H1 (cell line): ENCODE measurements around the gene CBL. TPM values are rescaled to one million over a fixed set of nuclear protein-coding genes. Genes with fewer than 3 reads are reported as not detected.
A peak's percentile ranks its signal among the peaks of the same experiment; 100 is the strongest.

Experiments used
- CTCF ChIA-PET: fragments of 300-600 bp; sonication (Branson Sonifier 250); formaldehyde crosslinking; loops from one replicate; lab custom pipeline; 2021; ENCODE audit not compliant: partially characterized antibody; lab: Charles Lee
- POLR2A ChIA-PET: fragments of 300-600 bp; sonication (Branson Sonifier 250); formaldehyde crosslinking; loops from one replicate; lab custom pipeline; 2021; ENCODE audit warnings: inconsistent platforms; ENCODE audit not compliant: partially characterized antibody; lab: Charles Lee
- DNase-seq, 2 experiments: peaks; one replicate each; pipeline versions ENCODE4 v3.0.0 to v3.0.0-alpha.2; 2010 to 2022; ENCODE audit warnings: low spot score in 2 of 2, low read depth in 1 of 2, mixed read lengths in 1 of 2
- FAIRE-seq: peaks from 2 replicates; lab custom pipeline; 2011; peaks lifted over from hg19 to GRCh38; lab: Jason Lieb, UNC
- H2AFZ ChIP-seq: 2 replicates; pipeline ENCODE4 v1.8.1; 2012; ENCODE audit warnings: low read length, inconsistent platforms
- H2AK5ac ChIP-seq: 2 replicates; pipeline ENCODE4 v1.6.1; 2013; ENCODE audit warnings: low read depth, low read length
- H2BK120ac ChIP-seq: replicated peaks from 2 replicates; pipeline ENCODE3; 2013; ENCODE audit warnings: low read depth, low read length, inconsistent platforms
- H2BK12ac ChIP-seq: 2 replicates; pipeline ENCODE4 v1.6.1; 2013; ENCODE audit warnings: low read depth, low read length
- H2BK15ac ChIP-seq: 2 replicates; pipeline ENCODE4 v1.6.1; 2013; ENCODE audit warnings: low read length
- H2BK20ac ChIP-seq: 2 replicates; pipeline ENCODE4 v1.6.1; 2013; ENCODE audit warnings: low read length
- H2BK5ac ChIP-seq: 2 replicates; pipeline ENCODE4 v1.6.1; 2013; ENCODE audit warnings: low read depth, low read length
- H3K14ac ChIP-seq: 2 replicates; pipeline ENCODE4 v1.6.1; 2013; ENCODE audit warnings: inconsistent platforms; ENCODE audit not compliant: insufficient read length
- H3K18ac ChIP-seq: 2 replicates; pipeline ENCODE4 v1.6.1; 2013; ENCODE audit warnings: low read length; ENCODE audit errors: extremely low read depth
- H3K23ac ChIP-seq: 2 replicates; pipeline ENCODE4 v1.6.1; 2013; ENCODE audit warnings: inconsistent platforms; ENCODE audit not compliant: insufficient read length
- H3K23me2 ChIP-seq: 2 replicates; pipeline ENCODE4 v1.6.1; 2013; ENCODE audit warnings: low read depth, low read length
- H3K27ac ChIP-seq: 2 replicates; pipeline ENCODE4 v1.6.1; 2011; ENCODE audit warnings: low read depth, low read length, inconsistent platforms
- H3K27me3 ChIP-seq, 4 experiments: replicated peaks in 1 of 4; 1 replicate in 1 of 4; 2 replicates in 3 of 4; pipeline versions ENCODE4 v1.6.1 to v1.8.1; 2011 to 2013; ENCODE audit warnings: low read length in 3 of 4, mild to moderate bottlenecking in 3 of 4, inconsistent platforms in 2 of 4, mixed read lengths in 2 of 4, moderate library complexity in 1 of 4; ENCODE audit not compliant: control insufficient read depth in 3 of 4, insufficient read depth in 3 of 4; ENCODE audit errors: extremely low read depth in 1 of 4
- H3K36me3 ChIP-seq, 4 experiments: 2 replicates each; pipeline versions ENCODE4 v1.6.1 to v1.8.1; 2011 to 2013; ENCODE audit warnings: mild to moderate bottlenecking in 4 of 4, low read length in 3 of 4, moderate library complexity in 2 of 4, control low read depth in 1 of 4, inconsistent platforms in 1 of 4; ENCODE audit not compliant: insufficient read depth in 4 of 4, control insufficient read depth in 2 of 4
- H3K4ac ChIP-seq: replicated peaks from 2 replicates; pipeline ENCODE3; 2013; ENCODE audit warnings: low read length, low read depth, mixed read lengths, inconsistent platforms; ENCODE audit not compliant: insufficient read length
- H3K4me1 ChIP-seq, 4 experiments: replicated peaks in 1 of 4; 1 replicate in 1 of 4; 2 replicates in 3 of 4; pipeline versions ENCODE4 v1.6.1 to v1.8.1; 2011 to 2013; ENCODE audit warnings: low read length in 3 of 4, inconsistent platforms in 2 of 4, mixed read lengths in 1 of 4; ENCODE audit not compliant: insufficient read depth in 4 of 4, control insufficient read depth in 3 of 4
- H3K4me2 ChIP-seq, 2 experiments: 2 replicates each; pipeline versions ENCODE4 v1.6.1 to v1.8.1; 2011 to 2013; ENCODE audit warnings: low read depth in 2 of 2, low read length in 2 of 2, control low read depth in 1 of 2, inconsistent platforms in 1 of 2, mild to moderate bottlenecking in 1 of 2; ENCODE audit not compliant: insufficient read depth in 1 of 2
- H3K4me3 ChIP-seq, 4 experiments: fragments of 200-600, 300-600 bp in 1 of 4; sonication (generic), shearing (Covaris generic), sonication (Bioruptor Twin) in 1 of 4; 2 replicates each; pipeline versions ENCODE4 v1.5.1 to v1.8.1; 2011 to 2016; ENCODE audit warnings: low read length in 4 of 4, low read depth in 3 of 4, control low read depth in 2 of 4, inconsistent platforms in 2 of 4, mild to moderate bottlenecking in 2 of 4, mixed read lengths in 1 of 4, moderate library complexity in 1 of 4; ENCODE audit not compliant: insufficient read depth in 2 of 4; ENCODE audit errors: extremely low read depth in 1 of 4
- H3K56ac ChIP-seq: replicated peaks from 2 replicates; pipeline ENCODE3; 2013; ENCODE audit warnings: low read depth, mild to moderate bottlenecking, mixed read lengths, low read length, inconsistent platforms; ENCODE audit not compliant: insufficient read length
- H3K79me1 ChIP-seq: 2 replicates; pipeline ENCODE4 v1.6.1; 2013; ENCODE audit warnings: low read depth, low read length, control low read depth
- H3K79me2 ChIP-seq, 2 experiments: 2 replicates each; pipeline versions ENCODE4 v1.6.1 to v1.8.1; 2012 to 2013; ENCODE audit warnings: low read length in 2 of 2, mild to moderate bottlenecking in 2 of 2, inconsistent platforms in 1 of 2; ENCODE audit not compliant: insufficient read depth in 2 of 2, control insufficient read depth in 1 of 2
- H3K9ac ChIP-seq, 4 experiments: replicated peaks in 1 of 4; 1 replicate in 1 of 4; 2 replicates in 3 of 4; pipeline versions ENCODE4 v1.6.1 to v1.8.1; 2011 to 2013; ENCODE audit warnings: low read depth in 3 of 4, low read length in 3 of 4, control low read depth in 2 of 4, mild to moderate bottlenecking in 2 of 4, moderate library complexity in 2 of 4, inconsistent platforms in 1 of 4; ENCODE audit errors: extremely low read depth in 1 of 4
- H3K9me3 ChIP-seq, 2 experiments: 2 replicates each; pipeline versions ENCODE4 v1.6.1 to v1.8.1; 2012 to 2013; ENCODE audit warnings: mild to moderate bottlenecking in 2 of 2, moderate library complexity in 2 of 2, control low read depth in 1 of 2, inconsistent platforms in 1 of 2, low read depth in 1 of 2, low read length in 1 of 2, mixed read lengths in 1 of 2; ENCODE audit not compliant: insufficient read depth in 2 of 2
- H4K20me1 ChIP-seq, 2 experiments: replicated peaks in 1 of 2; 2 replicates each; pipeline versions ENCODE3 to v1.8.1; 2011 to 2013; ENCODE audit warnings: inconsistent platforms in 2 of 2, low read length in 2 of 2, mild to moderate bottlenecking in 1 of 2; ENCODE audit not compliant: insufficient read depth in 2 of 2, control insufficient read depth in 1 of 2
- H4K5ac ChIP-seq: 2 replicates; pipeline ENCODE4 v1.6.1; 2013; ENCODE audit warnings: low read length, low read depth, mixed read lengths, inconsistent platforms; ENCODE audit not compliant: insufficient read length
- H4K8ac ChIP-seq: 2 replicates; pipeline ENCODE4 v1.8.0; 2013; ENCODE audit warnings: mild to moderate bottlenecking, moderate library complexity, low read length, inconsistent platforms; ENCODE audit not compliant: insufficient read depth; ENCODE audit errors: extremely low read depth
- H4K91ac ChIP-seq: replicated peaks from 2 replicates; pipeline ENCODE3; 2013; ENCODE audit warnings: low read length, mixed read lengths, inconsistent platforms; ENCODE audit not compliant: insufficient read length
- SP2 ChIP-seq: IDR thresholded peaks from 2 replicates; pipeline ENCODE4 v1.6.1; 2012; ENCODE audit warnings: mild to moderate bottlenecking, low read length, inconsistent platforms
- WGBS, 2 experiments: shearing (Covaris generic) in 1 of 2; methylation state at CpG; one replicate each; pipeline versions ENCODE4 v1.1.6 to v1.1.7; 2013 to 2015; ENCODE audit warnings: low lambda C conversion rate in 2 of 2, mixed read lengths in 2 of 2, inconsistent platforms in 1 of 2, low coverage in 1 of 2, missing lambda C conversion rate in 1 of 2; ENCODE audit not compliant: insufficient replicate concordance in 2 of 2, insufficient coverage in 1 of 2, insufficient read length in 1 of 2; ENCODE audit errors: extremely low coverage in 1 of 2, missing lambda C conversion rate in 1 of 2; 5-methylcytosine and 5-hydroxymethylcytosine counted together
- polyA plus RNA-seq, 7 experiments: library from polyadenylated mRNA; depleted of rRNA in 3 of 7; stranded (reverse) in 5 of 7; unstranded in 2 of 7; fragments of >200 nt in 5 of 7; fragments of 200-250 nt in 2 of 7; gene quantifications; 1 replicate in 5 of 7; 2 replicates in 1 of 7; 4 replicates in 1 of 7; pipeline versions ENCODE4 v1.2.1 to v1.2.3, GENCODE V29; 2011 to 2013; ENCODE audit warnings: missing spikeins in 2 of 7, mixed read lengths in 2 of 7
- total RNA-seq: library from RNA; stranded (reverse); fragmentation: NEBNext Ultra II Directional; extraction: Animal tissue kit (Norgen Biotek cat#: 25700); gene quantifications from 2 replicates; pipeline ENCODE4 v1.2.1, GENCODE V29; 2021

Gene CBL
- total and polyA plus RNA-seq, 2 of the 8 experiments (the other 6 are each of a cell fraction or from before 2014, with no cell fraction given) = 23.1 to 57.8 TPM

- 89% methylated on average over 14 of the region's 14 CpGs; no CpG with 5 or more reads in 1 of the 2 experiments for WGBS, 2 experiments
- no peak overlapping the region for H2BK120ac ChIP-seq
- H3K4me1 ChIP-seq = peaks cover under 1 to 13% (median 9%) of the 10 kb centered on the region in 4 experiments; a peak in 6 of 7 replicates
- H3K14ac ChIP-seq = no peak overlapping the region
- H4K91ac ChIP-seq = no peak overlapping the region
- H3K4me3 ChIP-seq = no peak overlapping the region
- no peak overlapping the region for H2AFZ ChIP-seq
- no peak overlapping the region for H4K8ac ChIP-seq
- H3K56ac ChIP-seq = no peak overlapping the region
- DNase-seq = no peak
- TF ChIP-seq SP2 = no peak
- H2BK12ac ChIP-seq = no peak overlapping the region
- H3K23ac ChIP-seq = no peak overlapping the region
- H3K79me2 ChIP-seq = no peaks in the 10 kb centered on the region
- no peak overlapping the region for H3K18ac ChIP-seq
- no peak overlapping the region for H3K4me2 ChIP-seq
- H2AK5ac ChIP-seq = no peak overlapping the region
- H3K4ac ChIP-seq = no peak overlapping the region
- no peak overlapping the region for H3K27ac ChIP-seq
- peaks cover 15% of the 10 kb centered on the region; the same call in 1 of the 2 replicates for H3K23me2 ChIP-seq
- no peak overlapping the region for H2BK20ac ChIP-seq
- H2BK5ac ChIP-seq = no peak overlapping the region
- no peak for FAIRE-seq
- H2BK15ac ChIP-seq = 0 out of 2 replicates have a peak overlapping the region, but pooled peaks have one; percentile 61
- CTCF ChIA-PET = interaction anchor here (1.0 to 20.0 kb wide), 11 partner anchors 8 to 238 kb away, joined by 3 to 463 read pairs (median 5); partner anchors contain the start of genes MCAM and USP2
- H4K5ac ChIP-seq = no peak overlapping the region
- no peaks in the 10 kb centered on the region for H3K36me3 ChIP-seq
- no peaks in the 10 kb centered on the region for H3K9me3 ChIP-seq
- H3K9ac ChIP-seq = no peak overlapping the region
- peaks cover 0 to 4% of the 10 kb centered on the region in 2 experiments for H4K20me1 ChIP-seq
- POLR2A ChIA-PET = interaction anchor here (1.0 to 1.5 kb wide), 3 partner anchors 27 to 58 kb away, joined by 3 read pairs; partner anchors contain the start of gene USP2
- H3K79me1 ChIP-seq = no peaks in the 10 kb centered on the region; the same call in 1 of the 2 replicates
- H3K27me3 ChIP-seq = peaks cover 8 to 38% (median 26%) of the 10 kb centered on the region in 4 experiments
These were observed 138.3 kb downstream of the CBL start for GRCh38 chr11:119344291-119345010.
